Measurements from ENCODE around the gene FAM131B.

- TF ChIP-seq POLR2A (IDR thresholded peaks at IDR 0.05) (no peak), CTCF (IDR thresholded peaks at IDR 0.05) (no peak)
Measured at GRCh38 chr7:143343596-143343995, 18.9 kb downstream of the FAM131B start.

Data from uterus (tissue), 2 donors.